ENCODE results near the gene IL1RAPL2.
"Not testable (repeated sequence)": the region's sequence is repeated elsewhere in the genome, so short reads cannot be mapped to it uniquely, and the experiment has no call there.

Gene IL1RAPL2

GRCh38 chrX:105701310-105702052, 1135.5 kb downstream of the IL1RAPL2 start:
- no peak for DNase-seq (ENCODE audit: low read depth)

GRCh38 chrX:105703876-105704275, 1137.9 kb downstream of the IL1RAPL2 start:
- DNase-seq (ENCODE audit: low read depth), result no peak

DNA sequence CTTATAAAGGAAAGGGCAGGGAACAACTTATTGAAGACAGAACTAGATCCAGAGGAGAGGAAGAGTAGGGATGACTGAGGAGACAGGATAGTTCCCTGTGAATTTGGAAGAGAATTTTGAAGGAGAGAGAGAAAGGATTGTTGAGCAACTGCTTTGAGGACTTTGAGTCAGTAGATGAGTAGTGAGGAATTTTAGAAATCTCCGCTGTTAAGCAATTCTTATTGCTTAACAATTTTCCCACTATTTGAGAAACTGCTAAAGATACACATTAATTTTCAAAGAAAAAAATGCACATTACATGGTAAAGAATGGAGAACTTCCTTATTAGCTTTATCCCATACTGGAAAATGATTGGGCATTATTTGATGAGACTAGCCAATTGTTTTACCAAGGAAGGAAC, 1140.0 kb downstream of the IL1RAPL2 start:
- no peak for DNase-seq (ENCODE audit: low read depth)

DNA sequence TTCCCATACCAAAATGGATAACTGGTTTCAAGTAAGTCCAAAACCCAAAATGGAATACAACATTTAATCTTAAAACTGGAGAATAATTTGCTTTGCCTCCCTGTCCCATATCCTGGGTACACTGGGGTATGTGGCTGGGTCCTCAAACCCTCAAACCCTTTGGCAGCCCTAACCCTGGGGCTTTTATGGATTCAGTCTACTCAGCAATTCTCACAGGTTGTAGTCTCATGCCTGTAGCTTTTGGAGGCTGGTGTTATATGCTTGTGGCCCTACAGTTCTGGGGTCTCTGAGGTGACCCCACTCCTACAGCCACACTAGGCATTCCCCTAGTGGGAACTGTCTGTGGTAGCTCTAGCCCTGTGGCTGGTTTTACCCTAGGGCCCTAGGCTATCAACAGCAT, 1145.8 kb downstream of the IL1RAPL2 start:
- DNase-seq (ENCODE audit: low read depth), result no peak

DNA sequence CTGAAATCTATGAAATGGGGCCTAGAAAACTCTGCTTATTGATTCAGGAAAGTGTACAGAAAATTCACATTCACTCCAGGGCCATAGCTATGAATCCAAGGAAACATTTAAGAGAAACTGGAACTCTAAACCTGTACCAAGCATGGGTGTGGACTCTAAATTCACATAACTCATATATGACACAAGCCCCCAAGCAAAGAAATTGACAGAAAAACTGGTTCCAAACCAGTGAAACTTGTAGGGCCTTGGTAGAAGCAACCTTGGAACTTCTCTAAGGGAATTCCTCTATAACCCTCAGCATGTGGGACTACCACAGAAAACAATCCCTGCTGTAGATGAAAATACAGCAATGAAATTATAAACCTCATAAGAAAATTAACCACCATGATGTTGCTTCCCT, 1149.7 kb downstream of the IL1RAPL2 start:
- no peak for DNase-seq (ENCODE audit: low read depth)

DNA sequence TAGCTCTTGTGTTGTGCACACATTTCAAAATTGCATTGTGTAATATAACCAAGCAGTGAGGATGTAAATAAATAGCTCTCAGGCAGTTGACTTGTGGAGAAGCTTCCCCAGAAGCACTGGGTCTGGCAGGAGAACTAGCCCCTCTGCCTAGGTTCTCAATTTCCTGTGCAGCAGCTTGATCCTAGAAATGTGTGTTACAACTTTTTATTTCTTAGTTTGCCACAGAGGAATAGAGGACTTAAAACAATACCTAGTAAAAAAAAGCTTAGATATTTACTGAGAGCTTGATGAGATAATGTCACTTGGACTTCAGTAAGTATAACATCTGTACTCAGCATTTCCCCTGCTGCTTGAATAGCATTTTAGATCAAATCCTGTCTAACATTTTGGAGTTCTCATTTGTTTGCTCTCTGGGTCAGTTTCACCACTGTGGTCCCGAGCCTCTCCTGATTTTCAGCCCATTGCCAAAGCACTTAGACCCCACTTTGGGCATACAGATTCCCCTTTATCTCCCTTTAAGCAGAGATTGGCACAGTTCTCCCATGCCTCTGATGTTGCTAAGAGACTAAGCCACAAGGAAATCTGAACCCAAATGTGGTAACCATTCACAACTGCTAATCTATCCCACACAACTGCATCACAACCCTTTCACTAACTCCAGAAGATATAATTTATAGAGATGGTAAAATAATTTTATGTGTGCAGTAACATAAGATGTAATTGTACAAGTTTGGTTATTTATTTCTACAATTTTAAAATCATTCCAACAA, 1158.2 kb downstream of the IL1RAPL2 start:
- DNase-seq (ENCODE audit: low read depth), result no peak

DNA sequence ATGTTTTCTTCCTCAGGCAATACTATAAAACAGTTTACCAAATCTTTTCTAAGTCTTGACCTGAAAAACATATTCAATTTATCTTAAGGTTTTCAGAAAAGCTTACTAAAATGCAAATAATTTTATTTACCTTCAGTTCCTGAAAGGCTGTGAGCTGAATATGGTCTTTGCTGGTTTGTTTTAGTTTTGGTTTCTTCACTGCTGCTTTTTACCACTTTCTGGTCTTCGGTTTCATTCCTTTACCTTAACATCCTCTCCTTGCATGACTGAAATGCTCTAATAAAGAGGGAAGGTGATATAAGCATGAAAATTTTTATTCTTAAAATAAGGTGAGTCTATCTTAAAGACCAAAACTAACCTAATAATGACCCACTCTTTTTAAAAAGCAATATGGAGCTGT, 1159.2 kb downstream of the IL1RAPL2 start:
- DNase-seq (ENCODE audit: low read depth), result no peak

- no peak for DNase-seq (ENCODE audit: low read depth)
Observed at GRCh38 chrX:105738162-105738561, 1172.2 kb downstream of the IL1RAPL2 start.

DNA sequence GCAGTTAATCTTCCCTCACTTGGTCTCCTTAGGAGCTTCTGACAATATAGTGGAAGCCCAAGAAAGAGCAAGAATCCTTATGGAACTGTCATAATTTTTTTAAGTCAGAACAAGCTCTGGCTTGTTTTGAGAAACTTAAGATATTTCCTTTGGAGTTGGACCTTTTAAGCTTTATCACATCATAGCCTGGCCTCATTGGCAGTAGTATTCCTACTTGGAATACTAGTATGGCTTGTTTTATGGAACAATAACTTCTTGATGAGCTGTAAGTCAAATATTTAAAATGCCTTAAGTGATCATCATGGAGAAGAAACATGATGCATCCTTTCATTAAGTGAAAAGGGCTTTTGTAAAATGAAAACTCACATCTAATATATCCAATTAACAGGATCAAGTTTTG, 1178.3 kb downstream of the IL1RAPL2 start:
- no peak for DNase-seq (ENCODE audit: low read depth)

- DNase-seq (ENCODE audit: low read depth), result no peak
Observed at GRCh38 chrX:105744946-105745345, 1178.9 kb downstream of the IL1RAPL2 start.

GRCh38 chrX:105745863-105746262, 1179.9 kb downstream of the IL1RAPL2 start:
- DNase-seq (ENCODE audit: low read depth), result no peak

- no peak for DNase-seq (ENCODE audit: low read depth)
Observed at GRCh38 chrX:105752338-105752956, 1186.4 kb downstream of the IL1RAPL2 start.

- DNase-seq (ENCODE audit: low read depth), result no peak
Observed at GRCh38 chrX:105753411-105753810, 1187.4 kb downstream of the IL1RAPL2 start.

GRCh38 chrX:105754286-105754964, 1188.4 kb downstream of the IL1RAPL2 start:
- DNase-seq (ENCODE audit: low read depth), result no peak

GRCh38 chrX:105755109-105755508, 1189.1 kb downstream of the IL1RAPL2 start:
- no peak for DNase-seq (ENCODE audit: low read depth)

DNA sequence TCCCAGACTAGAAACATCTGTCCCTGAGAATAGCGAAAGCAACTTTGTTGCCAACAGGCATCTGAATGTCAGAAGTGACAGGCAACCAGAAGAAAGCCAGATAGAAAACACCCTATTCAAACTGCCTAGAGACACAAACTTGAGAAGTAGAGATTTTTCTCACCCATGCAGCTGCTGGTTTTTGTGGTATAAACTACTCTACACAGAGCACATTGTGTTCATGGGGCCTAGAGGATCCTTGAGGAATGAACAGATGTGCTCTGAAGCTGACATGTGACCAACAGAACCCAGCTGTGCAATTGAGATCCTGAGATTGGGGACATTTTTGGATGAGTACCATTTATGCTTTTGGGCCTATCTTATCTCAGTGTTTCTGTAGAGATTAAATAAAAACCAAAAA, 1192.8 kb downstream of the IL1RAPL2 start:
- DNase-seq (ENCODE audit: low read depth), result no peak

DNA sequence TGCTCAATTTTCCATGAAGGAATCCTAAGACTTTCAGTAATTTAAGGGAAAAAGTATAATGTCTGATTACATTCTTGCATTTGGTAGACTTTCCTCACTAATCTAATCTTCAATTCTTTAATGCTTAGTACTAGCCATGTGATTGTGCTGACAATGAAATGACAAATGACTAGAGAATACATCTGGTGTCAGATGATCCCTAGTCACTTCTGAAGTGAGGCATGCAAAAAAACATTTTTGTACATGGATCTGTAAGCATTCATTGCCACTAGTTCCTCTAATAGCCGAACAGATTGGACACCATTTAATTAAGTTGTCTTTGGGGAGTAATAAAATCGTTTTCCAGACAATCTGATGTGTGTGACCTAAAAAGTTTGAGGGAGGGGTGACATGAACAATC, 1193.6 kb downstream of the IL1RAPL2 start:
- DNase-seq (ENCODE audit: low read depth), result no peak

GRCh38 chrX:105765691-105766090, 1199.7 kb downstream of the IL1RAPL2 start:
- DNase-seq (ENCODE audit: low read depth), result no peak

DNA sequence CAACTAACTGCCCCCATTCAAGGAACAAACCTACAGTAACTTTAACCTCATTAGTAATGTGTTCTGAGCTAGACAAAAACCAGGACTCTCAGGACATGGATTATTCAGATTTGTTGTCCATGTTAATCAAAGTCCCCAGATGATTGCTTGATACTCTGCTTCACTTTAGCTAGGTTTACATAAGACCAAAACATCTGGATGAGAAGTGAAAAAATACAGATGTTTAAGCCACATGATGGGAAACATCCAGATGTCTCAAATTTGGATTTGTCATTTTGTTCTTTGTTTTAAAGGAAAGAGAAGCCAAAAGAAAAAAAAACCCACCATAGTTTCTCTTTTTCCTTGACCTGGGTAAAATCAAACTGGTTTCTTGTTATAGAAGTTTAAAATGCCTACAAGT, 1207.8 kb downstream of the IL1RAPL2 start:
- DNase-seq (ENCODE audit: low read depth), result no peak

GRCh38 chrX:105775679-105776078, 1209.7 kb downstream of the IL1RAPL2 start:
- DNase-seq (ENCODE audit: low read depth), result no peak

GRCh38 chrX:105781804-105782203, 1215.8 kb downstream of the IL1RAPL2 start:
- DNase-seq (ENCODE audit: low read depth), result no peak

DNA sequence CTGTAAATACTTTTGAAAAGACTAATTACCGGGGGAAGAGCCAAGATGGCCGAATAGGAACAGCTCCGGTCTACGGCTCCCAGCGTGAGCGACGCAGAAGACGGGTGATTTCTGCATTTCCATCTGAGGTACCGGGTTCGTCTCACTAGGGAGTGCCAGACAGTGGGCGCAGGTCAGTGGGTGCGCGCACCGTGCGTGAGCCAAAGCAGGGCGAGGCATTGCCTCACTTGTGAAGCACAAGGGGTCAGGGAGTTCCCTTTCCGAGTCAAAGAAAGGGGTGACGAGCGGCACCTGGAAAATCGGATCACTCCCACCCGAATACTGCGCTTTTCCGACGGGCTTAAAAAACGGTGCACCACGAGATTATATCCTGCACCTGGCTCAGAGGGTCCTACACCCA, 1230.9 kb downstream of the IL1RAPL2 start:
- DNase-seq (ENCODE audit: low read depth), result not testable (repeated sequence)

GRCh38 chrX:105803891-105804290, 1237.9 kb downstream of the IL1RAPL2 start:
- DNase-seq (ENCODE audit: low read depth), result no peak
